Measurements from ENCODE around the gene B3GNT7. TPM values are rescaled to one million over a fixed set of nuclear protein-coding genes. Genes with fewer than 3 reads are reported as not detected.

Gene B3GNT7
- total RNA-seq, 1 donor from 2014 or later = 6.5 TPM

DNA sequence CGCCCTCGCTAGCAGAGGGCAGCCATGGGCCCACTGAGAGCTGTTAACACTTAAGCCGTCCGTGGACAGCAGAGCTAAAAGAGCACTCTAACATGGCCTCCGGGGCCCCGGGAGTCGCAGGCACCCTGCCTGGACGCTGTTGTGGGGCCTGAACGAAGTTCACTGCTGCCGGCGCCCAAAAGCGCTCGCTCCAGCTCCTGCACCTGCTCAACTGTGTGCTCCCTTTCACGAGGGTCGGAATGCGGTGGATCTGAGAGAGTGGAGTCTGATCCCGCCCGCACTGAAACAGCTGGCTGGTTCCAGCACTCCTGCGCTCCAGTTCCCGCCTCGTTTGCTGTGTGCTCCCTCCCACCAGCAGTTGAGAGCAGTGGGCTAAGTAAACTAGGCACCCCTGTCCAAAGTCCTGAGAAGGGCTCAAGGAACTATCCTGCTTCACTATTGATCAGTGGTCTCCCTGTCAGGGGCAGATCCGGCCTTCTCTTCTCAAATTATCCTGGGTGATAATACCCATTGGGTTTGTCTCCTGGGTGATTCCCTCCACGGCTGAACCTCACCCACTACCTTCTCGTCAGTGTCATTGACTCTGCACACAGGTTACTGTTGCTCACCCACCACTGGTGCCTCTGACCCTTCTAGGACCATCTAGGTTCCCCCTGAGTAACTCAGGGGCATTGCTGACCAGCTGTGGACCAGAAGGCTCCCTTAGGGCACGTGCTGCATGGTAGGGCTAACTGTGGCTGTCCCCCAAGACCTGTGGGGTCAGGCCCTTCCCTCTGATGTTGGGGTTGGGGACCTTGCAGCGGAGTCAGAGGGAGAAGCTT lies 23.5 kb downstream of the B3GNT7 start:
- no peaks in the 10 kb centered on the region for H3K36me3 Mint-ChIP-seq (ENCODE audit: insufficient read depth)
- H3K27me3 Mint-ChIP-seq = peaks cover 6% of the 10 kb centered on the region
- H3K4me3 Mint-ChIP-seq (ENCODE audit: low read depth) = no peak overlapping the region
- no peaks in the 10 kb centered on the region for H3K9me3 Mint-ChIP-seq (ENCODE audit: low read depth)
- peaks cover 2% of the 10 kb centered on the region for H3K4me1 Mint-ChIP-seq (ENCODE audit: low read depth)
- no peak overlapping the region for H3K27ac Mint-ChIP-seq
- TF ChIP-seq, protein P1, sequence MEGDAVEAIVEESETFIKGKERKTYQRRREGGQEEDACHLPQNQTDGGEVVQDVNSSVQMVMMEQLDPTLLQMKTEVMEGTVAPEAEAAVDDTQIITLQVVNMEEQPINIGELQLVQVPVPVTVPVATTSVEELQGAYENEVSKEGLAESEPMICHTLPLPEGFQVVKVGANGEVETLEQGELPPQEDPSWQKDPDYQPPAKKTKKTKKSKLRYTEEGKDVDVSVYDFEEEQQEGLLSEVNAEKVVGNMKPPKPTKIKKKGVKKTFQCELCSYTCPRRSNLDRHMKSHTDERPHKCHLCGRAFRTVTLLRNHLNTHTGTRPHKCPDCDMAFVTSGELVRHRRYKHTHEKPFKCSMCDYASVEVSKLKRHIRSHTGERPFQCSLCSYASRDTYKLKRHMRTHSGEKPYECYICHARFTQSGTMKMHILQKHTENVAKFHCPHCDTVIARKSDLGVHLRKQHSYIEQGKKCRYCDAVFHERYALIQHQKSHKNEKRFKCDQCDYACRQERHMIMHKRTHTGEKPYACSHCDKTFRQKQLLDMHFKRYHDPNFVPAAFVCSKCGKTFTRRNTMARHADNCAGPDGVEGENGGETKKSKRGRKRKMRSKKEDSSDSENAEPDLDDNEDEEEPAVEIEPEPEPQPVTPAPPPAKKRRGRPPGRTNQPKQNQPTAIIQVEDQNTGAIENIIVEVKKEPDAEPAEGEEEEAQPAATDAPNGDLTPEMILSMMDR (IDR thresholded peaks at IDR 0.05; ENCODE audit: unreplicated experiment) = no peak
- no peak for DNase-seq (ENCODE audit: low spot score, unreplicated experiment)

DNA sequence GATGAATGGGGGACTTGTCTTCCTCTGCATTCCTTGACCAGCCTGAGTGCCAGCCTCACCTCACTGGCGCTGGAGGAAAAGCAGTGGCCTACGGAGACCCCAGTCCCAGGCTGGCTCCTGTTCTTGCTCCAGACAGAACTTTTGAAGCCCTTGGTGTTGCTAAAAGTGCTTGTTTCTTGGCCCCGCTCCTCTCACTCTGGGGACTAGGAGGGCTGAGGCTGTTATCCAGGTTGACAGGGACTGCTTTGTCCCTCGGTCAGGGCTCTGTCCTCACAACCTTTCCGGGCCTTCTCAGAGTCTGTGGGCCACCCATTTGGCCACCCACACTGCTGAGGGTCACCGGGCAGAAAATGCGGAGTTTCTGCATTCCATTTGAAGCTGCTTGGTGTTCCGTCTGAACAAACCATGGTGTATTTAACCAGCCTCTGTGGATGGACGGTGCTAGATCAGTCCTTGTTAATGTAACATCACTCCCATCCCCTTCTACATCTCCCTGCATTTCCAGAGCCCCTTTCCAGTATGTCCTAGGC lies 25.6 kb downstream of the B3GNT7 start:
- TF ChIP-seq, protein P1 (IDR thresholded peaks at IDR 0.05; ENCODE audit: unreplicated experiment) = no peak
- no peaks in the 10 kb centered on the region for H3K9me3 Mint-ChIP-seq (ENCODE audit: low read depth)
- H3K4me3 Mint-ChIP-seq (ENCODE audit: low read depth) = no peak overlapping the region
- no peak overlapping the region for H3K27ac Mint-ChIP-seq
- DNase-seq (ENCODE audit: low spot score, unreplicated experiment) = no peak
- peaks cover 5% of the 10 kb centered on the region for H3K27me3 Mint-ChIP-seq
- no peaks in the 10 kb centered on the region for H3K36me3 Mint-ChIP-seq (ENCODE audit: insufficient read depth)
- H3K4me1 Mint-ChIP-seq (ENCODE audit: low read depth) = no peaks in the 10 kb centered on the region

DNA sequence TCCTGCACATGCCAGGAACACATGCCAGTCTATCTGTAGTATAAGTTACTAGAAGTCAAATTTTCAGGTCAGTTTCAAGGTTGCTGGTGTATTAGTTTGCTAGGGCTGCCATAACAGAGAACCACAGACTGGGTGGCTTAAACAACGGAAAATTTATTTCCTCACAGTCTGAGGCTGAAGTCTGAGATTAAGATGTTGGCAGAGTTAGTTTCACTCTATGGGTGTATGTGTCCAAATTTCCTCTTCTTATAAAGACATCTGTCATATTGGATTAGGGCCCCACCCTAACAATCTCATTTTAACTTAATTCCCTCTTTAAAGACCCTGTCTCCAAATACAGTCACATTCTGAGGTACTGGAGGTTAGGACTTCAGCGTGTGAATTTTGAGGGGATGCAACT lies 26.5 kb downstream of the B3GNT7 start:
- DNase-seq (ENCODE audit: low spot score, unreplicated experiment) = no peak
- no peak overlapping the region for H3K4me3 Mint-ChIP-seq (ENCODE audit: low read depth)
- H3K27ac Mint-ChIP-seq = no peak overlapping the region
- no peaks in the 10 kb centered on the region for H3K36me3 Mint-ChIP-seq (ENCODE audit: insufficient read depth)
- H3K4me1 Mint-ChIP-seq (ENCODE audit: low read depth) = no peaks in the 10 kb centered on the region
- H3K27me3 Mint-ChIP-seq = peaks cover 5% of the 10 kb centered on the region
- TF ChIP-seq, protein P1 (IDR thresholded peaks at IDR 0.05; ENCODE audit: unreplicated experiment) = no peak
- H3K9me3 Mint-ChIP-seq (ENCODE audit: low read depth) = no peaks in the 10 kb centered on the region

DNA sequence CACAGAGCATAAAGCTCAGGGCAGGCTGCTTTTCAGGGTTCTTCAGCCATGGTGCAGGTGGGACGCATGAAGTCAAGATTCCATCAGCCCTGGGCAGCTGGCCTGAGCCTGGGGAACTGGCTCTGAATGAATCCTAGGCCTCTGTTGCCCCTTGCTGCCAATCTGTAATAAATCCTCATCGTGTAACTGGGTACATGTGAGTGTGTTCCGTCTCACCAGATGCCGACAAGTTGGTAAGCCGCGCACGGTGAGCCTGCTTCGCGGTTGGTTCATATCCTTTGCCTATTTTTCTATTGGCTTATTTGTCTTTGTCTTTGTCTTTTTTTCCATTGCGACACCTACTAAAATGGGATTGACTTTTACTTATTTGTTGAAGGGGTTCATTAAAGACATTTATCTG lies 27.7 kb downstream of the B3GNT7 start:
- Mint-ChIP-seq H3K27me3 (peaks cover 5% of the 10 kb centered on the region), H3K4me3 (ENCODE audit: low read depth) (no peak overlapping the region), H3K27ac (no peak overlapping the region), H3K9me3 (ENCODE audit: low read depth) (no peaks in the 10 kb centered on the region), H3K4me1 (ENCODE audit: low read depth) (no peaks in the 10 kb centered on the region), H3K36me3 (ENCODE audit: insufficient read depth) (no peaks in the 10 kb centered on the region)
- DNase-seq (ENCODE audit: low spot score, unreplicated experiment) = no peak
- TF ChIP-seq, protein P1 (IDR thresholded peaks at IDR 0.05; ENCODE audit: unreplicated experiment) = no peak

DNA sequence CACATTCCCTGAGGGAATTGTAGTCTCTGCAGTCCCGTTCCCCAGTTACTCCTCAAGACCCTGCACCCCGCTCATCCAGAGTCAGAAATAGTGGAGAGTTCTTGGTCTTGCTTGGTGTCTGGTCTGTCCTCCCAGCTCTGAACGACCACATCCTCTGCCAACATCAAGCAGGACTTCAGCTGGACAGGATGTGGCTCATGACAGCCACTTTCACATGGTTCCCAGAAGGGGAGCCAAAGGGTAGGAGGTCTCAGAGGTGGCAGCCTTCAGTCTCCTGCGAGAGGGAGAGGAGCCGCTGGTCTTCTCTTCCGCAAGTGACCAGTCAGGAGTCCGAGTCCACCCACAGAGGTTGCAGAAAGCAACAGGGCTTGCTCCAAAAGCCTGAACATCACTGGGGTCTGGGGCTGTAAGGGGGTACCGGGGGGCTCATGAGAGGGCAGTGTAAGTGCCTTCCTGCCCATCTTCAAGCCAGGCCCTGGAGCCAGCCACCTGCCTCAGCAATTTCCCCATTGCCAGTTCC lies 29.8 kb downstream of the B3GNT7 start:
- no peak for DNase-seq (ENCODE audit: low spot score, unreplicated experiment)
- peaks cover under 1% of the 10 kb centered on the region for H3K9me3 Mint-ChIP-seq (ENCODE audit: low read depth)
- TF ChIP-seq, protein P1 (IDR thresholded peaks at IDR 0.05; ENCODE audit: unreplicated experiment) = no peak
- peaks cover 2% of the 10 kb centered on the region for H3K27me3 Mint-ChIP-seq
- H3K27ac Mint-ChIP-seq = no peak overlapping the region
- no peaks in the 10 kb centered on the region for H3K36me3 Mint-ChIP-seq (ENCODE audit: insufficient read depth)
- no peak overlapping the region for H3K4me3 Mint-ChIP-seq (ENCODE audit: low read depth)
- peaks cover 3% of the 10 kb centered on the region for H3K4me1 Mint-ChIP-seq (ENCODE audit: low read depth)
